COR-L47 (cell line): Measurements from ENCODE around the gene CLDN18.
A peak's percentile ranks its signal among the peaks of the same experiment; 100 is the strongest.

Source experiments
- DNase-seq: peaks from one replicate; lab custom pipeline; 2025; lab: John Stamatoyannopoulos, UW

CLDN18 gene

GRCh38 chr3:138009476-138010272 is at the start of gene CLDN18:
CLDN18 (plus strand) TSS chr3:138010165; CDS start chr3:138010226, 61 bp downstream.
- DNase-seq = no peak

- DNase-seq = no peak
Measured at GRCh38 chr3:137962251-137962650, 47.7 kb upstream of the CLDN18 start.

GRCh38 chr3:137963463-137963862 is 46.5 kb upstream of the CLDN18 start:
- DNase-seq = no peak

GRCh38 chr3:137970914-137971831 is 38.8 kb upstream of the CLDN18 start:
- peak; percentile 79 for DNase-seq

- DNase-seq = no peak
Measured at GRCh38 chr3:137972396-137972795, 37.6 kb upstream of the CLDN18 start.

GRCh38 chr3:137978328-137978727 is 31.6 kb upstream of the CLDN18 start:
- DNase-seq = no peak

- peak; percentile 50 for DNase-seq
Measured at GRCh38 chr3:137987723-137988122, 22.2 kb upstream of the CLDN18 start.

GRCh38 chr3:137988152-137988551 is 21.8 kb upstream of the CLDN18 start:
- DNase-seq = no peak

- no peak for DNase-seq
Measured at GRCh38 chr3:137988982-137989381, 21.0 kb upstream of the CLDN18 start.

- no peak for DNase-seq
Measured at GRCh38 chr3:137990427-137990826, 19.5 kb upstream of the CLDN18 start.

- no peak for DNase-seq
Measured at GRCh38 chr3:137992592-137992991, 17.4 kb upstream of the CLDN18 start.

- DNase-seq = no peak
Measured at GRCh38 chr3:137998121-137999042, 11.6 kb upstream of the CLDN18 start.

- DNase-seq = no peak
Measured at GRCh38 chr3:138003069-138003468, 6.9 kb upstream of the CLDN18 start.

GRCh38 chr3:138005627-138006026 is 4.3 kb upstream of the CLDN18 start:
- DNase-seq = no peak

- no peak for DNase-seq
Measured at GRCh38 chr3:138007898-138008297, 2.1 kb upstream of the CLDN18 start.

- no peak for DNase-seq
Measured at GRCh38 chr3:138010273-138010590, 267 bp downstream of the CLDN18 start.

- no peak for DNase-seq
Measured at GRCh38 chr3:138011722-138012121, 1.8 kb downstream of the CLDN18 start.

- no peak for DNase-seq
Measured at GRCh38 chr3:138012526-138012925, 2.6 kb downstream of the CLDN18 start.

- no peak for DNase-seq
Measured at GRCh38 chr3:138016065-138016464, 6.1 kb downstream of the CLDN18 start.

- no peak for DNase-seq
Measured at GRCh38 chr3:138019281-138020069, 9.5 kb downstream of the CLDN18 start.

- DNase-seq = no peak
Measured at GRCh38 chr3:138023754-138024153, 13.8 kb downstream of the CLDN18 start.
